ENCODE measurements around the gene DNAJB6.

DNA sequence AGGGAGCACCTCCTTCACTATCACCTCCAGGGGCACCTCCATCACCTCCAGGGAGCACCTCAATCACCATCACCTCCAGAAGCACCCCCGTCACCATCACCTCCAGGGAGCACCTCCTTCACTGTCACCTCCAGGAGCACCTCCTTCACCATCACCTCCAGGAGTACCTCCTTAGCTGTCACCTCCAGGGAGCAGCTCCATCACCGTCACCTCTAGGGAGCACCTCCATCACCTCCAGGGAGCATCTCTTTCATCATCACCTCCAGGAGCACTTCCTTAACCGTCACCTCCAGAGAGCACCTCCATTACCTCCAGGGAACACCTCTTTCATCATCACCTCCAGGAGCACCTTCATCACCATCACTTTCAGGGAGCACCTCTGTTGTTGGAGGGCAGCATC is 103.0 kb downstream of the DNAJB6 start:
- TF ChIP-seq POLR2A (IDR thresholded peaks at IDR 0.05; ENCODE audit: low read depth, low read length), result no peak
- no peak for TF ChIP-seq CTCF (IDR thresholded peaks at IDR 0.05; ENCODE audit: extremely low read depth in 1 of 2, insufficient read depth in 1 of 2, low read depth in 1 of 2, low read length in 2 of 2)
- no peak for TF ChIP-seq POLR2AphosphoS5 (IDR thresholded peaks at IDR 0.05; ENCODE audit: insufficient read depth, low read depth, low read length)
- TF ChIP-seq EZH2 (IDR thresholded peaks at IDR 0.05; ENCODE audit: borderline replicate concordance, low read depth, low read length, severe bottlenecking), result no peak
- no peak for TF ChIP-seq MYC (IDR thresholded peaks at IDR 0.05; ENCODE audit: low read depth, low read length)
- no peak for TF ChIP-seq GATA2 (IDR thresholded peaks at IDR 0.05; ENCODE audit: insufficient read depth, insufficient read length, low read depth, low read length)
